Neuronal stem cell (in vitro differentiated cells): ENCODE data around the gene PFN3.

Experiments used
- DNase-seq: peaks from one replicate; pipeline ENCODE4 v3.0.0-alpha.2; 2013; ENCODE audit warnings: low spot score
- H2AFZ ChIP-seq: one replicate; pipeline ENCODE4 v1.6.1; 2013; ENCODE audit warnings: mild to moderate bottlenecking, low read length, inconsistent platforms
- H2AK5ac ChIP-seq: 2 replicates; pipeline ENCODE4 v1.6.1; 2013; ENCODE audit warnings: low read depth, mild to moderate bottlenecking, inconsistent platforms, low read length, moderate library complexity, mixed read lengths
- H2BK120ac ChIP-seq: 2 replicates; pipeline ENCODE4 v1.6.1; 2013; ENCODE audit warnings: low read depth, mild to moderate bottlenecking, inconsistent platforms, low read length, moderate library complexity, mixed read lengths
- H2BK12ac ChIP-seq: one replicate; pipeline ENCODE4 v1.6.1; 2013; ENCODE audit warnings: low read length, inconsistent platforms
- H2BK15ac ChIP-seq: 2 replicates; pipeline ENCODE4 v1.6.1; 2013; ENCODE audit warnings: mild to moderate bottlenecking, low read length, inconsistent platforms, mixed read lengths
- H2BK5ac ChIP-seq: one replicate; pipeline ENCODE4 v1.6.1; 2013; ENCODE audit warnings: inconsistent platforms, mild to moderate bottlenecking, low read length, moderate library complexity
- H3K14ac ChIP-seq: one replicate; pipeline ENCODE4 v1.6.1; 2013; ENCODE audit warnings: low read length, inconsistent platforms
- H3K18ac ChIP-seq: 2 replicates; pipeline ENCODE4 v1.6.1; 2013; ENCODE audit warnings: low read length, inconsistent platforms
- H3K23ac ChIP-seq: 2 replicates; pipeline ENCODE4 v1.6.1; 2013; ENCODE audit warnings: low read depth, mild to moderate bottlenecking, mixed read lengths, low read length, inconsistent platforms; ENCODE audit not compliant: poor library complexity
- H3K27ac ChIP-seq: replicated peaks from 3 replicates; pipeline ENCODE4 v1.5.1; 2013; ENCODE audit warnings: low read length, inconsistent platforms
- H3K27me3 ChIP-seq, 3 experiments: 2 replicates each; pipeline ENCODE4 v1.6.1; 2013; ENCODE audit warnings: low read length in 3 of 3, mild to moderate bottlenecking in 2 of 3, inconsistent platforms in 1 of 3, low read depth in 1 of 3, mixed read lengths in 1 of 3, moderate library complexity in 1 of 3; ENCODE audit not compliant: control insufficient read depth in 3 of 3, insufficient read depth in 3 of 3
- H3K36me3 ChIP-seq, 2 donors: replicated peaks in 1 of 2; 2 replicates each; pipeline ENCODE4 v1.6.1; 2013; ENCODE audit warnings: low read length in 2 of 2; ENCODE audit not compliant: control insufficient read depth in 2 of 2, insufficient read depth in 2 of 2
- H3K4ac ChIP-seq: 2 replicates; pipeline ENCODE4 v1.6.1; 2013; ENCODE audit warnings: inconsistent platforms, mild to moderate bottlenecking, low read length, moderate library complexity
- H3K4me1 ChIP-seq, 2 donors: 1 replicate in 1 of 2; 2 replicates in 1 of 2; pipeline ENCODE4 v1.6.1; 2013; ENCODE audit warnings: low read length in 2 of 2, low read depth in 1 of 2; ENCODE audit not compliant: control insufficient read depth in 2 of 2, insufficient read depth in 1 of 2
- H3K4me2 ChIP-seq: one replicate; pipeline ENCODE4 v1.6.1; 2013; ENCODE audit warnings: mild to moderate bottlenecking, low read length, inconsistent platforms; ENCODE audit not compliant: insufficient read depth, poor library complexity, severe bottlenecking
- H3K4me3 ChIP-seq, 2 donors: 2 replicates each; pipeline ENCODE4 v1.5.1; 2013; ENCODE audit warnings: low read length in 2 of 2, mild to moderate bottlenecking in 2 of 2, inconsistent platforms in 1 of 2, moderate library complexity in 1 of 2
- H3K79me1 ChIP-seq: one replicate; pipeline ENCODE4 v1.6.1; 2013; ENCODE audit warnings: low read depth, mild to moderate bottlenecking, inconsistent platforms, low read length, moderate library complexity
- H3K9ac ChIP-seq: one replicate; pipeline ENCODE4 v1.6.1; 2013; ENCODE audit warnings: mild to moderate bottlenecking, low read depth, low read length, inconsistent platforms; ENCODE audit not compliant: poor library complexity
- H3K9me3 ChIP-seq, 2 donors: replicated peaks in 1 of 2; 2 replicates each; pipeline versions ENCODE3 to v1.6.1; 2013; ENCODE audit warnings: low read length in 2 of 2, mild to moderate bottlenecking in 2 of 2, inconsistent platforms in 1 of 2, low read depth in 1 of 2, mixed read lengths in 1 of 2, moderate library complexity in 1 of 2; ENCODE audit not compliant: control insufficient read depth in 2 of 2, insufficient read depth in 1 of 2
- H4K8ac ChIP-seq: one replicate; pipeline ENCODE4 v1.6.1; 2013; ENCODE audit warnings: low read depth, mild to moderate bottlenecking, inconsistent platforms, low read length, moderate library complexity
- H4K91ac ChIP-seq: one replicate; pipeline ENCODE4 v1.6.1; 2013; ENCODE audit warnings: low read length, low read depth, mild to moderate bottlenecking, inconsistent platforms; ENCODE audit not compliant: poor library complexity
- WGBS, 2 donors: extraction: QIAGEN DNeasy Blood & Tissue Kit; methylation state at CpG; one replicate each; pipeline ENCODE4 v1.1.7; 2013; ENCODE audit warnings: missing lambda C conversion rate in 2 of 2, mixed read lengths in 1 of 2; ENCODE audit not compliant: insufficient read length in 2 of 2, insufficient replicate concordance in 1 of 2; ENCODE audit errors: extremely low coverage in 2 of 2; 5-methylcytosine and 5-hydroxymethylcytosine counted together

PFN3 gene

GRCh38 chr5:177425801-177426565, 25.5 kb upstream of the PFN3 start:
- H3K9me3 ChIP-seq = no peaks in the 10 kb centered on the region
- peak overlapping the region; percentile 95 for H3K23ac ChIP-seq
- H3K27ac ChIP-seq = peak overlapping the region; percentile 98
- H3K14ac ChIP-seq = no peak overlapping the region
- peak; percentile 100 for DNase-seq
- peak overlapping the region; percentile 95 for H2AFZ ChIP-seq
- H3K4me3 ChIP-seq = peak overlapping the region; percentile 83 to 87
- no peak overlapping the region for H4K8ac ChIP-seq
- peaks cover 0 to 5% (median 0%) of the 10 kb centered on the region in 3 experiments for H3K27me3 ChIP-seq
- H2BK12ac ChIP-seq = peak overlapping the region; percentile 86
- peak overlapping the region; percentile 65 for H3K9ac ChIP-seq
- WGBS, 2 donors = no CpG with 5 or more reads among the region's 52 CpGs
- H4K91ac ChIP-seq = peak overlapping the region; percentile 12
- H3K4ac ChIP-seq = no peak overlapping the region
- peak overlapping the region; percentile 80 for H2AK5ac ChIP-seq
- H3K4me1 ChIP-seq = peaks cover 15 to 16% of the 10 kb centered on the region in 2 donors
- H2BK5ac ChIP-seq = peak overlapping the region; percentile 79
- H3K36me3 ChIP-seq = peaks cover 0 to 14% of the 10 kb centered on the region in 2 donors
- H3K79me1 ChIP-seq = peaks cover 4% of the 10 kb centered on the region
- H3K18ac ChIP-seq = peak overlapping the region; percentile 97
- peak overlapping the region; percentile 73 for H3K4me2 ChIP-seq
- no peak overlapping the region for H2BK15ac ChIP-seq
- H2BK120ac ChIP-seq = no peak overlapping the region

GRCh38 chr5:177425196-177425800, 24.8 kb upstream of the PFN3 start:
- H2BK12ac ChIP-seq = peak overlapping the region; percentile 16
- peak overlapping the region; percentile 80 for H2AK5ac ChIP-seq
- no peak overlapping the region for H2BK120ac ChIP-seq
- H3K4me3 ChIP-seq = peak overlapping the region; percentile 59 to 83
- H3K27ac ChIP-seq = peak overlapping the region; percentile 98
- no peak overlapping the region for H2BK15ac ChIP-seq
- no peaks in the 10 kb centered on the region for H3K9me3 ChIP-seq
- H3K27me3 ChIP-seq = peaks cover 0 to 5% (median 0%) of the 10 kb centered on the region in 3 experiments
- H3K4me2 ChIP-seq = peak overlapping the region; percentile 73
- H3K23ac ChIP-seq = peak overlapping the region; percentile 95
- peak overlapping the region; percentile 12 for H4K91ac ChIP-seq
- WGBS, 2 donors = no CpG with 5 or more reads among the region's 13 CpGs
- peaks cover 0 to 7% of the 10 kb centered on the region in 2 donors for H3K36me3 ChIP-seq
- peaks cover 15 to 16% of the 10 kb centered on the region in 2 donors for H3K4me1 ChIP-seq
- peak overlapping the region; percentile 92 for H3K18ac ChIP-seq
- peak overlapping the region; percentile 79 for H2BK5ac ChIP-seq
- no peak for DNase-seq
- no peak overlapping the region for H3K14ac ChIP-seq
- H3K79me1 ChIP-seq = peaks cover 4% of the 10 kb centered on the region
- H2AFZ ChIP-seq = peak overlapping the region; percentile 95
- no peak overlapping the region for H3K9ac ChIP-seq
- no peak overlapping the region for H3K4ac ChIP-seq
- no peak overlapping the region for H4K8ac ChIP-seq

- H4K8ac ChIP-seq = no peak overlapping the region
- H3K9me3 ChIP-seq = no peaks in the 10 kb centered on the region
- no peak overlapping the region for H3K27ac ChIP-seq
- no peak overlapping the region for H3K14ac ChIP-seq
- peaks cover 2% of the 10 kb centered on the region for H3K79me1 ChIP-seq
- no peak overlapping the region for H4K91ac ChIP-seq
- no peak overlapping the region for H3K9ac ChIP-seq
- H2AFZ ChIP-seq = no peak overlapping the region
- WGBS, 2 donors = no CpG with 5 or more reads among the region's 2 CpGs
- H2BK120ac ChIP-seq = no peak overlapping the region
- H2BK5ac ChIP-seq = no peak overlapping the region
- H2AK5ac ChIP-seq = no peak overlapping the region
- H3K4me2 ChIP-seq = no peak overlapping the region
- H2BK12ac ChIP-seq = no peak overlapping the region
- H3K36me3 ChIP-seq = no peaks in the 10 kb centered on the region
- H3K4me1 ChIP-seq = peaks cover 15% of the 10 kb centered on the region in 2 donors
- no peak overlapping the region for H3K4ac ChIP-seq
- H3K18ac ChIP-seq = no peak overlapping the region
- peaks cover 0 to 5% (median 0%) of the 10 kb centered on the region in 3 experiments for H3K27me3 ChIP-seq
- H3K4me3 ChIP-seq = no peak overlapping the region
- no peak overlapping the region for H2BK15ac ChIP-seq
- DNase-seq = no peak
- H3K23ac ChIP-seq = no peak overlapping the region
These were observed 23.2 kb upstream of the PFN3 start for GRCh38 chr5:177423671-177424070.
